ENCODE measurements around the gene TRPT1.

TRPT1 gene

DNA sequence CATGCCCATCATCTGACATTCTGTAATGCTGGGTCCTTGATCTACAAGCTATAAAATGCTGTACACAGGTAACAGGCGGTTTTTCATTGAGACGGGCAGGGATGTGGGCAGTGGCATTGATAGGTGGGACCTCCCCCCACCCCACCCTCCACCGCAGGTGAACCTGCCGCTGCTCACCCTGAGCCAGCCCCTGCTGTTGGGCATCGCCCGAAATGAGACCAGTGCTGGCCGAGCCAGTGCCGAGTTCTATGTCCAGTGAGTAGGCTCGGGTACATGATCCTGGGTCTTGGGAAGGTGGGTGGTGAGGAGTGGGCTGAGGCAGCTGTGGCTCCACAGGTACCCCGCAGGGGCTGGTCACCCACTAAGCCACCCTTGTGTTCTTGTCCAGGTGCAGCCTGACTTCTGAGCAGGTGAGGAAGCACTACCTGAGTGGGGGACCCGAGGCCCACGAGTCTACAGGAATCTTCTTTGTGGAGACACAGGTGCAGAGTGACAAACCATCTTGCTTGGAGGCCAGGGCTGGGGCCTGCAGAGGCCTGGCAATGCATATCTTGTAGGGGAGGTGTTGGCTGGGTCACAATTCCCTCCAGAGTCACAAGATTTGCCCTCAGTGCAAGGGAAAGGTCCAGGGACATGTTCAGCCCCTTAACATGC is 3.2 kb upstream of the TRPT1 start:
- no peak for DNase-seq

DNA sequence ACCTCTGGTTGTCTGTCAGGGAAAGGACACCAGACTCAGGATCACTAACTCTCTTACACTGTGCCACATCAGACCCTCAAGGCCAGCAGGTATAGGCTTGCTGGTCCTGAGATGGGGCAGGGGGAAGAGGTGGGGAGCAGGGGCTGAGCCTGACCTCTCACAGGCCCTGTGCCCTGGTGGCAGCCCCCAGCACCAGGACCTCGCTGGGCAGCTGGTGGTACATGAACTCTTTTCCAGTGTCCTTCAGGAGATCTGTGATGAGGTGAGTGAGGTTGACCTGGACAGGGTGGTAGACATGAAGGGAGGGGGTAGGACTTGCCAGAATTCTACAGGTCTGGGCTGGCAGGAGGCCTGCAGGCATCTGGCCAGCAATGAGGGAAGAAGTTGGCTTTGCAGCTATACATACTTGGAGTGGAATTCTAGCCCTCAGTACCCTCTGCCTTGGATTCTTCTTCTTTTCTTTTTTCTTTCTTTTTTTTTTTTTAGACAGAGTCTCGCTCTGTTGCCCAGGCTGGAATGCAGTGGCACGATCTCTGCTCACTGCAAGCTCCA is 1.5 kb upstream of the TRPT1 start:
- no peak for DNase-seq

DNA sequence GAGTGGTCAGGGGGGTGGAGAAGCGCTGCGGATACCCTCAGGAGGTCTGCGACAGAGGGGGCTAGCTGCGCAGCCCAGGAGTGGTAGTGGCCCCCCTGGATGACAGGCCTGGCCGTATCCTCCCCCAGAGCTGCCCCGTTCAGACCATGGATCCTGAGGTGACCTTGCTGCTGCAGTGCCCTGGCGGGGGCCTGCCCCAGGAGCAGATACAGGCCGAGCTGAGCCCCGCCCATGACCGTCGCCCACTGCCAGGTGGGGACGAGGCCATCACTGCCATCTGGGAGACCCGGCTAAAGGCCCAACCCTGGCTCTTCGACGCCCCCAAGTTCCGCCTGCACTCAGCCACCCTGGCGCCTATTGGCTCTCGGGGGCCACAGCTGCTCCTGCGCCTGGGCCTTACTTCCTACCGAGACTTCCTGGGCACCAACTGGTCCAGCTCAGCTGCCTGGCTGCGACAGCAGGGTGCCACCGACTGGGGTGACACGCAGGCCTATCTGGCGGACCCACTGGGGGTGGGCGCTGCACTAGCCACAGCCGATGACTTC is 593 bp upstream of the TRPT1 start:
- peak; percentile 69 to 70 for DNase-seq

DNA sequence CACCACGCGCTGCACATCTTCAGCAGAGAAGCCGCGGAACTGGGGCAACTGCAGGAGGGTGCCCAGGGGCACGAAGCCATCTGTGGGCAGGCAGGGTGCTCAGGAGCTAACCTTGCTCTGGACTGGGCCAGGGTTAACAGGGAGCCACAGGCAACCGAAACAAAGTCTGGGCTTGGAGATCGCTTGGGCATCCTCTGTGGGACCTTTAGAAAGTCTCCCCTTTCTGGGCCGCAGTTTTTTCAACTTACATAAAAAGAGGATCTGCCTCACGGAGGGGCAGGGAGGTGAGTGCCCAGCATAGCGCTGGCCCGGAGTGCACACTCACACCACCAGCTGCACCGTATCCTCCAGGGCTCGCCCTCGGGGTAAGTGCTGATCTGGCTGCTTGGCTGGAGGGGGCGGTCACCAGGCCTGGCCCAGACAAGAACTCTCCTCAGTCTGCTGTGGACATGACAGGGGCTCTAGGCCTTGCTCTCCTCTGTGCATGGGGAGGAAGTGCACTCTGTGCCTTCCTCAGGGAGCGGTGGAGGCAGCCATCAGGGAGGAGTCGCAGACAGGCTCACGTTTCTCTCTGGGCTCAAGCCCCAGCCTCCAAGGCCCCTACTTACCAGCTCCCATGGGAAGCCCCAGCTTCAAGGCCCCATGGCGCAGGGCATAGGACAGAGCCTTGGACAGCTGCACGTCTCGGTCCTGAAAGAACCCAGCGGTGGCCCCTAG is 937 bp downstream of the TRPT1 start:
- no peak for DNase-seq

DNA sequence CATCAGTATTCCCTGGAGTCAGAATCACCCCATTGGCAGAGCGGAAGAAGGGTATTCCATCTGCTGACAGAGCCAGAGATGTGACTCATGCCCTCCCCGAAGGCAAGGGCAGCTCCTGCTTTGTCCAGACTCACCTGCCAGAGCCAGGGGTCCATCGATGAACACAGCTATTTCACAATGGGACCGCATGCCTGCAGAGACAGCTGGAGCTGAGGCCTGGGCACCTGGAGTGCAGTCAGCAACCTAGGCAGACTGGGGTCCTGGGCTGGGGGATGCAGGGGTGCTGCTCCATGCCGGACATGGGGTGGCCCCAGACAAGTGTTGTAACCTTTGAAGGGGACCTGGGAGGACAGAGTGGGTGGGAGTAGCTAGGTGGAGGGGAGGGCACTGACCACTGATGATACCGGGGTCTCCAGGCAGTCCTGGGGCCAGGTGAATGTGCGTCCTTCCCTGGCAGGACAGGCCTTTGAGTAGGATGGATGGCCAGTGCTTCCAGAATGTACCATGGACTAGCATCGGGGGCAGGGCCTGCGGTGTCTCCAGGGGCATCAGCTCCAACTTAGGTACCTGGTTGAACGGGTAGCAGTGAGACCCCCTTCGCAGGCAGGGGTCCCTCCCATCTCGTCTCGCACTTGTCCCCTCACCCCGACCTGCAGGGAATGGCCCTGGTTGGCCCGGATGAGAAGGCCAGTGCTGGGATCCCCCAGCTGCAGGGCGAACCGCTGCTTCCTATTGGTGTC is 1.7 kb downstream of the TRPT1 start:
- no peak for DNase-seq

DNA sequence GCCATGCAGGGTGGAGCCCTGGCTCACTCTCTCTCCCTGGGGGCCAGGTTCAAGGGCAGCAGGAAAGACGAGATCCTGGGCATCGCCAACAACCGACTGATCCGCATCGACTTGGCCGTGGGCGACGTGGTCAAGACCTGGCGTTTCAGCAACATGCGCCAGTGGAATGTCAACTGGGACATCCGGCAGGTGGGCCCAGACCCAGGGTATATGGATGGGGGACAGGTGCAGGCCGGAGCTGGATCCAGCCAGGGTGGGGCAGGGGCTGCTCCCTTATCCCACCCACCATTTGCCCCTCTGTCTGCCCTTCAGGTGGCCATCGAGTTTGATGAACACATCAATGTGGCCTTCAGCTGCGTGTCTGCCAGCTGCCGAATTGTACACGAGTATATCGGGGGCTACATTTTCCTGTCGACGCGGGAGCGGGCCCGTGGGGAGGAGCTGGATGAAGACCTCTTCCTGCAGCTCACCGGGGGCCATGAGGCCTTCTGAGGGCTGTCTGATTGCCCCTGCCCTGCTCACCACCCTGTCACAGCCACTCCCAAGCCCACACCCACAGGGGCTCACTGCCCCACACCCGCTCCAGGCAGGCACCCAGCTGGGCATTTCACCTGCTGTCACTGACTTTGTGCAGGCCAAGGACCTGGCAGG is 2.9 kb downstream of the TRPT1 start:
- DNase-seq = no peak

DNA sequence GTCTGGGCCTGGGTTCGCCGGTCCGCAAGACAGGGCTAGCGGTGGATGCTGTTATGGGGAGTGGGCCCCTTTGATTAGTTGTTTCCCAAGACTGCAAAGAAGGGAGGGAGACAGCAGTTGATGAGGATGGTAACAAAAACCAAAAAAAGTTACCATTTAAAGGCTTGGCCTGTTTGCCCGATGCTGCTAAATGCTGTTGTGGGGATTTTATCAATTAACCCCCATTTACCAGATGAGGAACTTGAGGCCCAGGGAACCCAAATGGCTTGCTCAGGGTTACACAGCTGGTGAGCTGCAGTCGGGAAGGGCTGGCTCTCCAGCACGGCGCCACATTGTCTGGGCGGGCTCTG is 3.4 kb downstream of the TRPT1 start:
- no peak for DNase-seq

DNA sequence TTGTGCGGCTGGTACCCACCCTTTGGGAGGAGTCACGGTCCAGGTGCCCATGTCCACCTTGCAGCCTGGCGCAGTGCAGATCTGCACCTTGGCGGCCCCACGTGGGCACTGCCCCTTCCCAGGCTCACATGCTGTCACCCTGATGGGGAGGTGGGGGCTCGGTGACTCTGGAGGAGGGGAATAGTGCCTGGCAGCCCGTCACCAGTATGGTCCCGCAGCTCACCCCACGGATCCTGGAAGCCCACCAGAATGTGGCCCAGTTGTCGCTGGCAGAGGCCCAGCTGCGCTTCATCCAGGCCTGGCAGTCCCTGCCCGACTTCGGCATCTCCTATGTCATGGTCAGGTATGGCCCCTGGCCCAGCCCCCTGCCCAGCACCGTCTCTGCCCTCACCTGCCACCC is 5.2 kb downstream of the TRPT1 start:
- no peak for DNase-seq

DNA sequence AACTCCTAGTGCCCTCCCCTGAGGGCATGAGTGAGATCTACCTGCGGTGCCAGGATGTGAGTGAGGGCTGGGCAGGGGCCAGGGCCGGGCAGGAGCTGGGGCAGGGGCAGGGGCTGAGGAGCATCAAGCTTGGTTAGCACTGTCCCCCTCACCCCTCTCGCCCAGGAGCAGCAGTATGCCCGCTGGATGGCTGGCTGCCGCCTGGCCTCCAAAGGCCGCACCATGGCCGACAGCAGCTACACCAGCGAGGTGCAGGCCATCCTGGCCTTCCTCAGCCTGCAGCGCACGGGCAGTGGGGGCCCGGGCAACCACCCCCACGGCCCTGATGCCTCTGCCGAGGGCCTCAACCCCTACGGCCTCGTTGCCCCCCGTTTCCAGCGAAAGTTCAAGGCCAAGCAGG is 5.7 kb downstream of the TRPT1 start:
- no peak for DNase-seq

DNA sequence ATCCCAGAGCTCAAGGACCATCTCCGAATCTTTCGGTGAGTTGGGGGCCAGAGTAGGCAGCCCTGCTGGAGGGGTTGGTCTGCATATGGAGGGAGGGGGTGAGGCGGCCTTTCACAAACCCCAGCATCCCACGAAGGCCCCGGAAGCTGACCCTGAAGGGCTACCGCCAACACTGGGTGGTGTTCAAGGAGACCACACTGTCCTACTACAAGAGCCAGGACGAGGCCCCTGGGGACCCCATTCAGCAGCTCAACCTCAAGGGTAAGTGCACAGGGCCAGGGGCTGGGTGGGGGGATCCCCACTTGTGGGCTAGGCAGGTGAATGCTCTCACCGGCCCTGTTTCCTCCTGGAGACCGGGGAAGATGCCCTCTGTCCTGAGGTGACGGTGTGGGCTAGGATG is 6.2 kb downstream of the TRPT1 start:
- no peak for DNase-seq

DNA sequence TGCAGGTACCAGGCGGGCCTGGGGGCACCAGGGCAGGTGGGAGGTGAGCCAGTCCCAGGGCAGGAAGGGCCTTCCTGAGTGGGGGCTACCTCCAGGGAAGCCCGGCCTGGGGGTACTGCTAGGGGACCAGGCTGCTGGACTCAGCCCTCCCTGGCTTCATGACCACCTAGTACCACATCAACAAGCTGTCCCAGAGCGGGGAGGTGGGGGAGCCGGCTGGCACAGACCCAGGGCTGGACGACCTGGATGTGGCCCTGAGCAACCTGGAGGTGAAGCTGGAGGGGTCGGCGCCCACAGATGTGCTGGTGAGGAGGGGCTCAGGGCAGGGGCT is 6.7 kb downstream of the TRPT1 start:
- no peak for DNase-seq

DNA sequence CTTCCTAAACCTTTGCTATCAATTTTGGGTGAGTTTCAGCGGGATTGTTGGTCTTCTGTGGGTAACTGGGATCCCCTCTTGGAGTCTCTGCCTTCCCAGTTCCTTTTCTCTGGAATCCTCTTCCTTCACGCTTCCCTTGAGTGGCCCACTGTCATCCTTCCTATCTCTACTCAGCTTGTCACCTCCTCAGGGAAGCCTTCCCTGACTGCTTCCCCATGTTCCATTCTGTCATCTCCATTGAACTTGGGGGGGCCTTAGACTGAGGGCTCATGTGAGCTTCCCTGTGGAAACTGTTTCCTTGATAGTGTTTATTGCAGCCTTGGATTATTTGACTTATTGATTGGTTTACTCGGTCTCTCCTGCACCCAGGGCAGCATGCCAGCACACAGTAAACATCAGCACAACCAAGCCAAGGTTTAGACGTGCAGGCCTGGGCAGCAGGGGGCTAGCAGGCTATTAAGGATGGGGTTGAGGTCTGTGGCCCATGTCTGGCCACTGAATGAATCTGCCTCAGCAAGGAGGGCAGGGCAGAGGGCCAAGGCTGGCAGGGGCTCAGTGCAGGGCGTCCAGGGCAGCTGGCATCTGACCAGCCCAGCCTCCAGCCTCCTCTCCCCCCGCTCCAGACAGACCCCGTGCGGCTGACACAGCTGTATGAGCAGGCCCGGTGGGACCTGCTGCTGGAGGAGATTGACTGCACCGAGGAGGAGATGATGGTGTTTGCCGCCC is 7.2 kb downstream of the TRPT1 start:
- no peak for DNase-seq

DNA sequence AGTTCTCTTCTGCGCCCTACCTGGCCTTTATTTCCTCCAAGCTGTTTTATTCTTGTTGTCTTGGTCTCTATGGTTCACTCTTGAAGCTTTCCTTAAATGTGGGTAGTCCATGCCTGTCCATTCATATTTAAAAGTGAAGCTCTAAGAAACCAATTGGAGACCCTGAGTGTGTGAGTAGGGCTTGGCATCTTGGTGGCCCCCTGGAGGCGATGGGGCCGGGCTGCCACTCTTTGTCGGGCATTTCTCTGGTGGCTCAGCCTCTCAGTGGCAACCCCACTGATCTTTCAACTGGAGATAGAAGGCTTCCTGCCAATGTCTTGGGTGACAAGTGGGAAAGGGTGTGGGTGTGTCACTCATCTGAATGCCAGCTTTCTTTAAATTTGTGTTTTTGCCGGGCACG is 9.1 kb downstream of the TRPT1 start:
- DNase-seq = no peak

DNA sequence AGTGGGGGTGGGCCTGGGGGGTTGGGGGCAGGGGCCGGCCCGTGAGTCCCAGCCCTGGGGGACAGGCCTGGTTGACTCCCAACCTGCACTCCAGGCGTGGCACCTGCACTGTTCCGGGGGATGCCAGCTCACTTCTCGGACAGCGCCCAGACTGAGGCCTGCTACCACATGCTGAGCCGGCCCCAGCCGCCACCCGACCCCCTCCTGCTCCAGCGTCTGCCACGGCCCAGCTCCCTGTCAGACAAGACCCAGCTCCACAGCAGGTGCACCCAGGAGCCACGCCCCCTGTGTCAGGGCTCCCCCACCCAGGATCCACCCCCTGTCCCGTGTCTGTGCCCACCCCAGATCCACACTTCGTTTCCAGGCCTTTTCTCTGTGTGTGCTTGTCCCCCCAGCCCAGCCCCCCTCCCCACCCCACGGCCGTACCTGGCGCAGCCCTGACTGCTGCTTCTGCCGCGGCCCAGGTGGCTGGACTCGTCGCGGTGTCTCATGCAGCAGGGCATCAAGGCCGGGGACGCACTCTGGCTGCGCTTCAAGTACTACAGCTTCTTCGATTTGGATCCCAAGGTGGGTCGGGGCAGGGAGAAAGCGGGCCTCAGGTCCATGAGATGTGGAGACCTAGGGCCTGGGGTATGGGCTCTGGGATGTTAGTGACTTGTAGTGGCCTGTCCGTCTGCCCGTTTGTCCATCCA is 14.7 kb downstream of the TRPT1 start:
- DNase-seq = no peak

DNA sequence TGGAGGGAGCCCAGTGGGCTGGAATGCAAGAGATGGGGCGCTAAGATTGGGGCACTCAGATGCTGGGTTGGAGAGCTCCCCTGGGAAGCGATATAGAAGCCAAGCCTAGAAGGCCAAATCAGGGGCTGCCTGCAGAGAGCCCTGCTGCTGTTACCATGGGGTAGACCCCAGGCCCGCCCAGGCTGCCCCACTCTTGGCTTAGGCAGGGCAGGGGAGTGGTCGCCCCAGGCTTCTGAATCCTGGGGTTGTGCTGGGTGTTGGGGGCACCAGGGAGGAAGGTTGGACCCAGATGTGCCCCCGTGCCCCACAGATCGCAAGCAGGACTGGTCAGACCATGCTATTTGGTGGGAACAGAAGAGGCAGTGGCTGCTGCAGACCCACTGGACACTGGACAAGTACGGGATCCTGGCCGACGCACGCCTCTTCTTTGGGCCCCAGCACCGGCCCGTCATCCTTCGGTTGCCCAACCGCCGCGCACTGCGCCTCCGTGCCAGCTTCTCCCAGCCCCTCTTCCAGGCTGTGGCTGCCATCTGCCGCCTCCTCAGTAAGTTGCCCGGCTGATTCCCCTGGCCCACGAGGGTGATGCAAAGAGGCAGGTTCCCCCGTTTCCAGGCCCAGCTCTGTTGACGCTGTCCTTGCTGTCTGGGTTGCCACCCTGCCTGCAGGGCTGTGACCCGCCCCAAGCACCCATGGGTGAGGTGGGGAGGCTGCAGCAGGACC is 15.5 kb downstream of the TRPT1 start:
- no peak for DNase-seq

DNA sequence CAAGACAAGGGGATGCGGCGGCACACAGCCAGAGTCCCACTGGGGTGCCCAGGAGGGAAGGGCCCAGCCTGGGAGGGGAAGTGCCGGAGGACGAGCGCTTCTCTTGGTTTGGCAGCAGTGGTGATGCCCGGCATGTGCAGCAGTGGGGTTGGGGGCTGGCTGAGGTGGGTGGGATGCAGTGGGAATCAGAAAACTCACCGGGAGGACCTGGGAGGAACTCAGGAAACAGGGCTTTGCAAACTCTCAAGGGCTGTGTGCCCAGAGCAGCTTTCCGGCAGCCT is 16.5 kb downstream of the TRPT1 start:
- DNase-seq = no peak

DNA sequence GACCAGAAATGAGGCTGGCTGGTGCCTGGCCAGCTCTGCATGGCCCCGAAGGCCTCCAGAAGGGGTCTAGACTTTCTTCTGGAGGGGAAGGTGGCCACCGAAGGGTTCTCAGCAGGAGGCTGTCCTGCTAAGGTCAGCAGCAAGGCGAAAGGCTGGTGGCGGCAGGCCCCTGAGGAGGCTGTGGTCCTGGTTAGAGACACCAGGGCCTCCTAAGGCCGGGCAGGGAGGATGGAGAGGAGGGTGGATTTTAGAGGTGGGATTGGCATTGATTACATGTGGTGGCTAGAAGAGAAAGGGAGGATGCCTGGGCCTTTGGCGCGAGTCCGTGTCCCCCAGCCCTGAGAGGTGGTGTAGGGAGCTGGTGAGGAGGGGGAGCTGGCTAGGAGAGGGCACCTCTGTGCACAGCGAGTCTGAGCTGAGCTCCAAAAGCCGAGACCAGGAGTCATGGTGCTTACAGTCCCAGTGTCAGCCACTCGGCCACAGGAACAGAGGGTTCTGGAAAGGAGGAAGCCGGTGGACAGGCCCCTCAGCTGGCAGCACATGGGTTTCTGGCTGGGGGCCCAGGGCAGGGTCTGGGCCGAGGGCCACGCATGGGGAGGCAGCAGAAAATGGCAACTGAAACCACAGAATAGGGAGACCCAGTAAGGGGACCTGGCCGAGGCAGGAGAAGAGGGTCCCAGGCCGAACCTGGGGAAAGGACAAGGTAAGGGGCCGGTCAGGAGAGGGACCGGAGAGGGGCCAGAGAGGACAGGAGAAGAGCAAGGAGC is 17.0 kb downstream of the TRPT1 start:
- no peak for DNase-seq

DNA sequence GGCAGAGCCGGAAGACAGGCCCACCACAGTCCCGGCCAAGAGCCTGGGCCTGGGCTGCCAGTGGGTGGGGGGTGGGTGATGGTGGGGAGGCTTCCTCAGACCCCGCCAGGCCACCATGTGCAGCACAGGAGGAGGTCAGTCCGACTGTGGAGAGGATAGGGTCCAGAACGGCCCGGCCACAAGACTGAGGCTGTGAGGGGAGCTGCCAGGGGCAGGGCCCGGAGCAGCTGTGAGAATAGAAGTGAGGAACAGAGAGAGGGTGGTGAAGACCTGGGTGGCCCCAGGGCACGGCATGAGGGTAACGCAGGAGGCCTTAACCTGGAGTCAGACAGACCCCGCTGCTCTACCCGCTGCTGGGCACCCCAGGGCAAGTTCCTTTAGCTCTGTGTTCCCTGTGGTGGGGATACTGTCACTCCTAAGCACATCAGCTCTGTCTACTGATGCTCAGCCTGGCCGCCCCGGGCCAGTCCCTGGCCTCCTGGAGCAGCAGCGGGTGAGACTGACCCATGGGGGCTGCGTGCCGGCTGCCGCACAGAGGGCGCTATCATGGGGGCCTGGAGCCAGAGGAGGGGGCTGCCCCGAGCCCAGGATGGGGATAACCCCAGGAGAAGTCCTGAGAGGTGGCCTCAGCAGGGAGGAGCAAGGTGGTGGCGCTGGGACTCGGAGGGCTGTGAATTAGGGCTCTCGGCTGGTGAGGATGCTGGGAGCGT is 17.7 kb downstream of the TRPT1 start:
- DNase-seq = no peak

DNA sequence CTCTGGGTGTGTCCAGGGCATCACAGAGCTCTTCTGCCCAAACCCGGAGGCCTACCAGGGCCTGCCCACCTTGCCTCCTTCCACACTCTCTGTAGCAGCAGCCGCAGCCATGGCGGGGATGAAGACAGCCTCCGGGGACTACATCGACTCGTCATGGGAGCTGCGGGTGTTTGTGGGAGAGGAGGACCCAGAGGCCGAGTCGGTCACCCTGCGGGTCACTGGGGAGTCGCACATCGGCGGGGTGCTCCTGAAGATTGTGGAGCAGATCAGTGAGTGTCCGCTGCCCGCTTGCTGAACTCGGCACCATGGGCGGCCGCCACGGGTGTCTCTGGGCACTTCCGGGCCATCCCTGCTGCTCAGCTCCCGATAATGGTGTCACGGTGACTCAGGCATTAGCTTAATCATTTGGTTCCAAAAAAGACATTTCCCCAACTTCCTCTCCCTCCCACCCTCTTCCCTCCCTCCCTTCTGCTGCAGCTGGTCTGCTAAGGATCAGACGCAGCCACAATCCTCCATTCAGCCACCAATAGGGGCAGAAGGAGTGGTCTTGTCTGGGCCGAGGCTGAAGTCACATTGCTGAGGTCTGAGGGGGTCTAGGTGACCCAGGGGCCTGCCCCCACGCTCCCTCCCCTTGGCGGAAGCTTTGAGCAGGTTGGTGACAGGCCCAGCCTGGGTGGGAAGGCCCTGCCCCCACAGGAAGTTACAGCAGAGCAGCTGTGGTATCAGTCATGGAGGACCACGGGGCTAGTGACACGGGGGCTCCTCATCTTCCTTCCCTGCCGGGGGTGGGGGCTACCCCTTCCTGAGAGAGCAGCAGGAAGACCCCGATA is 18.5 kb downstream of the TRPT1 start:
- peak; percentile 77 to 82 for DNase-seq

Measured in CD4-positive, alpha-beta T cell treated with Interleukin-1 beta for 1 hour (primary cell).